Measurements from ENCODE around the gene PADI6. TPM values are rescaled to one million over a fixed set of nuclear protein-coding genes. Genes with fewer than 3 reads are reported as not detected.

Gene PADI6
- total RNA-seq, 4 donors from 2014 or later: not detected

DNA sequence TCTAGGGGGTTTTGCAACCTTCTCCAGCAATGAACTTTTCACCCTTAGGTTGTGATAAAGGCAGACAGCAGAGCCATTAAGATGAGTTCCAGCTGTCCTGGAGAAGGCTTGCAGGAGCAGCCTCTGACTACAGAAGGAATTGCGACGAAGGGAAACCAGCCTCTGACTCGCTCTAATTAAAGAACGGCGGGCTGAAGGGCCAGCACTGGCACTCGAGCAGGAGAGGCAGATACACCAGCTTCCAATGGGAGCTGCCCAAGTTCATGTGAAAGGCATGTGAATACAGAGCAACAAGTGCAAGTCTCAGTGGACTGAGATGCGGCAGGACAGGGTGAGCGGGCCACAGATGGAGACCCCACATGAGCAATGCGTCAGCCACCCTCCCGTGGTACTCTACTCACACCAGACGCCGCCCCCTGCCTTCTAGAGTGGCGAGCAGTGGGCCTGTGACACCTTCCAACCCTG lies 51.8 kb downstream of the PADI6 start:
- H3K4me1 ChIP-seq: peaks cover 0 to 31% (median 0%) of the 10 kb centered on the region in 3 donors
- WGBS, 2 donors (ENCODE audit: low coverage in 1 of 2): 42 to 48% methylated on average over 3 to 6 of the region's 13 CpGs
- TF ChIP-seq EP300 (IDR thresholded peaks at IDR 0.05): no peak
- TF ChIP-seq POLR2AphosphoS5 (IDR thresholded peaks at IDR 0.05): no peak
- no peak for TF ChIP-seq POLR2A (IDR thresholded peaks at IDR 0.05)
- peak; percentile 47 for ATAC-seq
- no peaks in the 10 kb centered on the region for H3K9me3 ChIP-seq
- peak overlapping the region in 3 of 4 donors; percentile 38 to 72 (median 64) for H3K27ac ChIP-seq
- no peaks in the 10 kb centered on the region for H3K27me3 ChIP-seq
- no peak overlapping the region for H3K4me3 ChIP-seq
- H3K36me3 ChIP-seq: peaks cover 0 to 93% of the 10 kb centered on the region in 2 donors

DNA sequence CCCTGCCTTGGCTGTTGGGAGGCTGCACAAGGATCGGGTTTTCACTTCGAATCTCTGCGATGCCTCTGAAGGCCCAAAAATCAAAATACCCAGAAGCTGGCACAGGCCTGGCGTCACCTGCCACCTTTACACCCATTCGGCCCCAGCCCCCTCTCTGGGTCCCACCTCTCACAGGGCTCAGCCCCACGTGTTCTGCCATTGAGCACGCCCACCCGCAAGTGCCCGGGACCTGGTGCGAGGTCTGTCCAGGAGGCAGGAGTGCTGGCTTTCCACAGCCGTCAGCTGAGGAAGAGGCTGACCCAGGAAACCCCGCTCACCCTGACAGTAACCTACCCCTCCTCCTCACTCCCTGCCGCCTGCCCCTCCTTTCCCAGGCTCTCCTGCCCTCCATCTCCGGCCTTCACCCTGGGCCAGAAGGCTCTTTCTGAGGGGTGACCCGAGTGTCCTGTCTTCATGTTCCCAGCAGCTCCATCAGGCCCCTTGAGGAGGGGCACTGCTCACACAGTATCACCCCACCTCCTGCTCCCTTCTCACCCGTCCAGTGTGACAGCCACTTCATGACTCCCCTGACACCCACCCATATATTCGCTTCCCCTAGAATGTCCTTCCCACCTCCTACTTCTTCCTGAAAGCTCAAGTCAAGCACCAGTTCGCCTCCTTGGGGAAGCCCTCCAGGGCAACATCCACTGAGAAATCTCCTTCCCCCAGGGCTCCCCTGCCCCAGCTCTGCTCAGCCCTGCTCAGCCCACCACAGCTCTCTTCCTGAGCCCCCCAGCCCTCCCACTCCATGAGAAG lies 54.0 kb downstream of the PADI6 start:
- 81 to 88% methylated on average over 3 to 7 of the region's 18 CpGs for WGBS, 2 donors (ENCODE audit: low coverage in 1 of 2)
- peaks cover 0 to 21% (median 0%) of the 10 kb centered on the region in 3 donors for H3K4me1 ChIP-seq
- no peaks in the 10 kb centered on the region for H3K9me3 ChIP-seq
- H3K27me3 ChIP-seq: no peaks in the 10 kb centered on the region
- TF ChIP-seq, protein P1, sequence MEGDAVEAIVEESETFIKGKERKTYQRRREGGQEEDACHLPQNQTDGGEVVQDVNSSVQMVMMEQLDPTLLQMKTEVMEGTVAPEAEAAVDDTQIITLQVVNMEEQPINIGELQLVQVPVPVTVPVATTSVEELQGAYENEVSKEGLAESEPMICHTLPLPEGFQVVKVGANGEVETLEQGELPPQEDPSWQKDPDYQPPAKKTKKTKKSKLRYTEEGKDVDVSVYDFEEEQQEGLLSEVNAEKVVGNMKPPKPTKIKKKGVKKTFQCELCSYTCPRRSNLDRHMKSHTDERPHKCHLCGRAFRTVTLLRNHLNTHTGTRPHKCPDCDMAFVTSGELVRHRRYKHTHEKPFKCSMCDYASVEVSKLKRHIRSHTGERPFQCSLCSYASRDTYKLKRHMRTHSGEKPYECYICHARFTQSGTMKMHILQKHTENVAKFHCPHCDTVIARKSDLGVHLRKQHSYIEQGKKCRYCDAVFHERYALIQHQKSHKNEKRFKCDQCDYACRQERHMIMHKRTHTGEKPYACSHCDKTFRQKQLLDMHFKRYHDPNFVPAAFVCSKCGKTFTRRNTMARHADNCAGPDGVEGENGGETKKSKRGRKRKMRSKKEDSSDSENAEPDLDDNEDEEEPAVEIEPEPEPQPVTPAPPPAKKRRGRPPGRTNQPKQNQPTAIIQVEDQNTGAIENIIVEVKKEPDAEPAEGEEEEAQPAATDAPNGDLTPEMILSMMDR (IDR thresholded peaks at IDR 0.05): no peak
- TF ChIP-seq POLR2AphosphoS5 (IDR thresholded peaks at IDR 0.05): no peak
- TF ChIP-seq EP300 (IDR thresholded peaks at IDR 0.05): no peak
- TF ChIP-seq POLR2A (IDR thresholded peaks at IDR 0.05): no peak
- no peak overlapping the region for H3K4me3 ChIP-seq
- H3K27ac ChIP-seq: no peak overlapping the region
- peaks cover 0 to 81% of the 10 kb centered on the region in 2 donors for H3K36me3 ChIP-seq
- ATAC-seq: no peak

DNA sequence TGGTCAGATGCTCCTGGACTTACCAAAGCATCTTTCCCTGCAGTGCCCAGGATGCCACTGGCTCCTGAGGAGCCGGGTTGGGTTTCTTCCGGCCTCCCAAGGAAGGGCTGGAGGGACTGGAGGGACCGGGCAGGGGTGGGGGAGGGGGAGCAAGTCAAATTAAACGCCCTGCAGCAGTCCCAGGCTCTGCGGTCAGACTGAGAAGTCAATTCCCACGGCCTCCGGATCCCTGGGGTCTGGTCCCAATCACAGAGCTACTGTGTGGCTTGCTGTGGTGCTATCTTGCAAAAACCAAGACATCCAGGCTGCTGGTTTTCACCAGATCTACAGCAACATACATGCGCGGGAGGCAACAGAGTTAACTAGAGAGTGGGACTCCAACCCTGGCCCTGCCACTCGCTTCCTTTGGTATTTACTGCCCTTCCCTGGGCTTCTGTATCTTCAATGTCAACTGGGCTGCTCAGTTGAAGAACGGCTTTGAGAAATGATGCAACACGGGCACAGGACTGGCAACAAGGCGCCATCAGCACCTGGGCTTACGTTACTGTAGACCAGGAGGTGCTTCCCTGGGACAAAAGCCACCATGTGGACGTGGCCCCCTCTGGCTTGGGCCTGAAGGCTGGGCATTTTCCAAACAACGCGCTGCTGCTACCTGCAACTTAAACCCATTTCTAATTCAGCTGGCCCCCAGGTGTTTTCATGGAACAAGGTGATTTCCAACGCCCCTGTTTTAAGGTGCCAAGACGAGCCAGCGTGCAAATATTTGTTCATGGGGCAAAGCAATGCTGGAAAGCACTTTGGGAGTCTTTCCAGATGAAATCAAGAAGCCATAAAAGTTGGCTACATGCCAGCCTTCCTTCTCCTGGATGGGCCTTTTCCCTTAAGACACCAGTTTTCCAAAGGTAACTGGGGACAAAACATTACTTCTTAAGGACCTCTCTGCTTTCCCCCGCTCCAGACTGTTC lies 56.0 kb downstream of the PADI6 start:
- no peak overlapping the region for H3K27ac ChIP-seq
- no peaks in the 10 kb centered on the region for H3K9me3 ChIP-seq
- ATAC-seq: no peak
- peaks cover 0 to 18% (median 0%) of the 10 kb centered on the region in 3 donors for H3K4me1 ChIP-seq
- H3K4me3 ChIP-seq: no peak overlapping the region
- peaks cover 0 to 70% of the 10 kb centered on the region in 2 donors for H3K36me3 ChIP-seq
- H3K27me3 ChIP-seq: no peaks in the 10 kb centered on the region
- WGBS, 2 donors (ENCODE audit: low coverage in 1 of 2): 80 to 100% methylated on average over 2 to 3 of the region's 21 CpGs
- TF ChIP-seq POLR2A (IDR thresholded peaks at IDR 0.05) (no peak), EP300 (IDR thresholded peaks at IDR 0.05) (no peak)
- TF ChIP-seq, protein P1 (IDR thresholded peaks at IDR 0.05): no peak

DNA sequence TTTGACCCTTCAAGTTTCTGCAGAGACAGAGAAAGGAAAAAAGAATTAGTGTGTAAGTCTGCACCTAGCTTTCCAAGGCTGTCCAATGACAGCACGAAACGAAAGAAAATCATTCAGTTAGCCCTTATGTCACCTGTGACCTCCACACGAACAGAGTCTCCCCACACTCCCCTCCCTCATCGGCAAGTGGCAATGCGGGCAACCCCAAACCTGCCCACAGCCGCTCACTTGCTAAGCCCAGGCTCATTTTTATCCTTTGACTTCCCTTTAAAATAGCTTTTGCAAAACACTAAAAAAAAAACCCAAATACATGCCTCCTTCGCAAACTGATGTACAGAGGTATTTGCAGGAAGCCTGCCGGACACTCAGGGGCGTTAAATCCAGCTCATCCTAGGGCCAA lies 57.2 kb downstream of the PADI6 start:
- H3K36me3 ChIP-seq: peaks cover 0 to 69% of the 10 kb centered on the region in 2 donors
- H3K4me3 ChIP-seq: no peak overlapping the region
- H3K9me3 ChIP-seq: no peaks in the 10 kb centered on the region
- no peaks in the 10 kb centered on the region for H3K27me3 ChIP-seq
- 92 to 96% methylated on average over 6 to 8 of the region's 9 CpGs for WGBS, 2 donors (ENCODE audit: low coverage in 1 of 2)
- TF ChIP-seq POLR2A (IDR thresholded peaks at IDR 0.05) (no peak), POLR2AphosphoS5 (IDR thresholded peaks at IDR 0.05) (no peak), EP300 (IDR thresholded peaks at IDR 0.05) (no peak)
- TF ChIP-seq, protein P1 (IDR thresholded peaks at IDR 0.05): no peak
- H3K27ac ChIP-seq: no peak overlapping the region
- peaks cover 0 to 8% (median 0%) of the 10 kb centered on the region in 3 donors for H3K4me1 ChIP-seq
- no peak for ATAC-seq

DNA sequence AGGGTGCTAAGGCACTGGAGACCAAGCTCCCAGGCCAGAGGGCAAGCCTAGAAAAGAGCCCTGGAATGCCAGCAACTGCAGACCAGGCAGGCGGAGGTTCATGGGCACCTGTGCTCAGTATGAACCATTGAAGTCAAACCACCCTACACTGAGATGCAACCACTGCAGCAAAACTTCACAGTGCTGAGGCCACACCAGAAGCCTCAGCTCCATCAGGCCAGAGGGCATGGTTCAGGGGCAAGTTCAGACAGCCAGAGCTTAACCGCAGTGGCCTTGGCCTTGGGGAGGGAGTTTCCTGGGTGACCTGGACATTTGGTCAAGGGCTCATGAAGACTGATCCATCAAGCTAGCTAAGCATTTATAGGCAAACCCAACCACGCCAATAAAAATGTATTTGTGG lies 60.4 kb downstream of the PADI6 start:
- 80 to 100% methylated on average over 1 of the region's 3 CpGs for WGBS, 2 donors (ENCODE audit: low coverage in 1 of 2)
- ATAC-seq: no peak
- Histone ChIP-seq H3K27ac (no peak overlapping the region), H3K9me3 (no peaks in the 10 kb centered on the region), H3K4me1 (peaks cover 0 to 16% (median 9%) of the 10 kb centered on the region in 3 donors), H3K36me3 (peaks cover 0 to 47% of the 10 kb centered on the region in 2 donors), H3K4me3 (no peak overlapping the region), H3K27me3 (no peaks in the 10 kb centered on the region)
- no peak for TF ChIP-seq POLR2A (IDR thresholded peaks at IDR 0.05)
- no peak for TF ChIP-seq POLR2AphosphoS5 (IDR thresholded peaks at IDR 0.05)
- TF ChIP-seq EP300 (IDR thresholded peaks at IDR 0.05): no peak
- TF ChIP-seq, protein P1 (IDR thresholded peaks at IDR 0.05): no peak

Measured in gastroesophageal sphincter (tissue), 4 donors.